COLO829 (cell line): ENCODE measurements around the gene CEACAM7.
"Not testable (repeated sequence)": the region's sequence is repeated elsewhere in the genome, so short reads cannot be mapped to it uniquely, and the experiment has no call there.

Source experiments
- DNase-seq: peaks from one replicate; pipeline ENCODE4 v3.0.0; 2012; ENCODE audit warnings: low spot score

CEACAM7 gene

DNA sequence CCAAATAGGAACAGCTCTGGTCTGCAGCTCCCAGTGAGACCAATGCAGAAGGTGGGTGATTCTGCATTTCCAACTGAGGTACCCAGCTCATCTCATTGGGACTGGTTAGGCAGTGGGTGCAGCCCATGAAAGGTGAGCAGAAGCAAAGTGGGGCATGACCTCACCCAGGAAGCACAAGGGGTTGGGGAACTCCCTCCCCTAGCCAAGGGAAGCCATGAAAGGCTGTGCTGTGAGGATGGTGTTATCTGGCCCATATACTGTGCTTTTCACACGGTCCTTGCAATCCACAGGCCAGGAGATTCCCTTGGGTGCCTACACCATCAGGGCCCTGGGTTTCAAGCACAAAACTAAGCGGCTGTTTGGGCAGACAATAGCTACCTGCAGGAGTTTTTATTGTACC, 31.3 kb downstream of the CEACAM7 start:
- not testable (repeated sequence) for DNase-seq

DNA sequence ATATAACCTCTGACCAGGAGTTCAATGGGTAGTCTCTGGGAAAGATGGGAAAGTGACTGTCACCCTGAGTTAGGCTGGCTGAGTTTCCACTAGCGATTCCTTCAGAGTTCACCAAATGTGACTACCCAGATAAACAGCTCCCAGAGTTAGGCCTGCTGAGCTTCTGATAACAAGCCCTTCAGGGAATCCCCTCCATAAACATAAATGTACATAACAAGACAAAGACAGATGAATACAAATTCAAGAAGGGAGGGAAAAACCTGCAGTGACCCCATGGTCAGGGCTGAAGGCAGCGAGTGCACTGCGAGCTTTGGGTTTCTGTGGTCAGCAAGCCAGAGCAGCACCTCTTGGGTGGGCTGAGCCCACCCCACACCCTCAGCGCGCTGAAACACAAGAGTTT, 35.8 kb downstream of the CEACAM7 start:
- no peak for DNase-seq

DNA sequence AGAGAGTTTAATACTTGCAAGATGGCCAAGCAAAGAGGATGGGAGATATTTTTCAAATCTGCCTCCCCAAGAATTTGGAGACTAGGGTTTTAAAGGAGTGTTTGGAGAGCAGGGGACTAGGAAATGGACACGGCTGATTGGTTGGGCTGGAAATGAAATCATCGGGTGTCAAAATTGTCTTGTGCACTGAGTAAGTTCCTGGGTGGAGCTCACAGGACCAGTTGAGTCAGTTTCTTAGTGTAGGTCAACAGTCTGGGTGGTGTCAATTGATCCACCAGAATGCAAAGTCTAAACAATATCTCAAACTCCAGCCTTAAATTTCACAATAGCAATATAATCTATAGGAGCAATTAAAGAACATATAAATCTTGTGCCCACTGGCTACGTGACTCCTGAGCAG, 38.2 kb downstream of the CEACAM7 start:
- DNase-seq: no peak

DNA sequence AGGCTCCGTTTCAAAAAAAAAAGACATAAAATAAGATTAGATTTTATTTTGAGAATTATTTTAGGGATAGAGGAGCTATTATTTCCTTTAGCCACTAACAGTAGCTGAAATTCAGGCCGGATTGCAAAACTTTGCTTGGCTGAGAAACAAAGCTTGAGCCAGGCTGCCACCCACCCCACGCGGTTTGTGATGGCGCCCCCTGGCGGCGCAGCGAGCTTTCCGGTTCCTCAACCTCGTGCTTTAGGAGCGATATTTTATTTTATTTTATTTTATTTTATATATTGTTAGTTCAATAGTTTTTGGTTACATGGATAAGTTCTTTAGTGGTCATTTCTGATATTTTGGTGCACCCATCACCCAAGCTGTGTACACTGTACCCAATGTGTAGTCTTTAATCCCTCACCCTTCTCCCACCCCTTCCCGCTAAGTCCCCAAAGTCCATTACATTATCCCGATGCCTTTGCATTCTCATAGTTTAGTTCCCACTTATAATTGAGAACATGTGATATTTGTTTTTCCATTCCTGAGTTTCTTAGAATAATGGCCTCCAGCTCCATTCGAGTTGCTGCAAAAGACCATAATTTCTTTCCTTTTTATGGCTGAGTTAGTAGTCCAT, 41.4 kb downstream of the CEACAM7 start:
- no peak for DNase-seq

DNA sequence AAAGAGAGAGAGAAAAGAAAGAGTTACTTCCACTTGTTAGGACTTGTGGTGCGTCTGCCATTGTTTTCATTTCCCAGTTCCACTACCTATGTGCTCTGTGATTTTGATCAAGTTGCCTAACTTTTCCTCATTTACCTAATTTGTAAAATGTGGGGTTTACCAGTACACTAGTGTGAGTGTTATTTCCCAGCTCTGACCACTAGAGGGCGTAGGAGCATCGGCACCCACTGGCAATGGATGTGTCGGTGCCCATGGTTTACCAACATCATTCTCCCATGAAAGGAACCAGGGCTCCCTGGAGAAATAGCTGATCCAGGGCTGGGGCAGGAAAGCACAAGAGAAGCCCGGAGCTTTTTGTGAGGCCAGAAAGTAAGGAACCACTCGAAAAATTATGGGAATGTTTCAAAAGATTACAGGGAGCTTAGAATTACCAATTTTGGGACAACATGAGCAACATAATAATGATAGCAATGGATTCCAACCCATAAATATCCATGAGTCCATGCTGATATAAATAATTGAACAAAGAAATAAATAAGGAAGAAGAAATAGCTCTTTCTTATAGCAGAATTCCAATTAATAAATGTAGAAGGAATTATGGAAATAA, 46.1 kb downstream of the CEACAM7 start:
- DNase-seq: peak; percentile 83

DNA sequence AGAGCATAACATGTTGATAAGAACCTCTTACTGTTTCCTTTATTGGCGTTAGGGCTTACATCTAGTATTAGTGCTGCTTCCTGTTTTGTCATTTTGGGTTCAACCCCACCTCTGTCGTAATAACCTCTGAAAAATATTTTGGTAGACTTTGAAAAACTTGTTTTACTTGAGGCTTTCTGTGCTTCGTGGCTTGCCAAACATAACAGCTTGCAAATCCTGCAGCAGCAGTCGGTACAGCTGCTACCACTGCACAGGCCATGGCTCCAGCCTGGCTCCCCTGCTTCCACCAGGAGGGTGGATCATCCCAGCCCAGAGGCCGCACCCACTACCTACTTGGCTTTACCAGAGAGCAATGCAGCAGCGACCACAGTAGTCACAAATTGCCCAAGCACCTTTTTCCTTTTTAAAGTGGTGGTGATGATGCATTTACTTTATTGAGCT, 49.4 kb downstream of the CEACAM7 start:
- DNase-seq: no peak

DNA sequence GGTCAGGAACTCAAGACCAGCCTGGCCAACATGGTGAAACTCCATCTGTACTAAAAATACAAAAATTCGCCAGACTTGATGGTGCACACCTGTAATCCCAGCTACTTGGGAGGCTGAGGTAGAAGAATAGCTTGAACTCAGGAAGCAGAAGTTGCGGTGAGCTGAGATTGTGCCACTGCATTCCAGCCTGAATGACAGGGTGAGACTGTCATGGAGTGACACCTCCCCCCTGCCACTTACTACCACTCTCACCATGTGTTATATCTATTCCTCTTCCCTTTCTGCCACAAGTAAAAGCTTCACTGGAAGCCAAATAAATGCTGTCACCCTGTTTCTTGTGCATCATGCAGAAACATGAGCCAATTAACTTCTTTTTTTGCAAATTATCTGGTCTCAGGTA, 50.6 kb downstream of the CEACAM7 start:
- no peak for DNase-seq

DNA sequence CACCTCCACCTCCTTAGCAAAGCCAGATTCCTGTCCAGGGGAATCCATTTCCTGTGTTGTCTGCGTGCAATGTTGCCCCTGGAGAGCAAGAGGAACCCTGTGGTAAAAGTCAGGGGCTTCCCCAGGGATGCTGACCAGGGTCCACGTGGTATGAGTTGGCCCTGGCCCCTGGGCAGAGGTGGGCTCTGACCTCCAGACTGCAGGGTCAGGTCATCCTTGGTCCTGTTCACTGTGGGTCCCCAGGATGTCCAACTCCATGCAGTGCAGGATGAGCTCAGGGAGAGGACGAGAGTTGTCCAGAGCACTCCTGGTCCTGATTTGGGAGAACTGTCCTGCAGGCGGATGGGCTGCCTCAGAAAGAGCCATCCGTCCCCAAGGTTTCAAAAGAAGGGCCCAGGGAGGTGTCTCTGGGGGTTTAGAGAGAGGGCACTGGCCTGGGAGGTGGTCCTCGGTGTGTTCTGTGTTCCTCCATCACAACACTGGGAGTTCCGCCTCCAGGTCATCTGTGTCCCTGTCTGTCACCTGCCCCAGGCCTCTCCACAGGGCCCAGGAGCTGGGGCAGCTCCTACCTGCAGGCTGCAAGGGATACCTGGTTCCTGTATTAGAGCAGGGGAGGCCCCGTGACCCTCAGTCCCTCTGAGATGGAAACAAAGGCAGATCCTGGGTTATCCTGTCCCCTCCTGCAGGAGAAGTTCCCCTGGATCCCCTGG, 59.9 kb downstream of the CEACAM7 start:
- no peak for DNase-seq

DNA sequence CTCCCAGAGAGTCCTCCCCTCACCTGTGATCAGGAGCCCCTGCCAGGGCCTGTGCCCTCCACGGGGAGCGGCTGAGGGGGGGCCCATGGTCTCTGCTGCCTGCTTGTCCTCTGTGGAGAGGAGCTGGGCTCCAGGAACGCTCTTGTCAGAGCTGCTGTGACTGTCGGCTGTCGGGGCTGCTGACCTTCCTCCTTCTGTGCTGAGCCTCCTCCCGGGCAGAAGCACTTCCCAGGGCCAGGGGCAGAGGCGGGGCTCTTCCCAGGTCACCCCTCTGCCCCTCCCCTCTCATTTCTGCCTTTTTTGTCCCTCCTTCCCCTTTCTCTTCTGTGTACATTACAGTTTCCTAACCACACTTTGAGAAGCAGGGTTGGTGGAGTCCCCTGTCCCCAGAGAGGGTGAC, 61.2 kb downstream of the CEACAM7 start, which contains the start of gene CEACAM4:
TSS of gene CEACAM4 (minus strand) at position 198 of the 400 bp plus-strand sequence. CDS start at position 87, 111 bp downstream.
- DNase-seq: no peak

DNA sequence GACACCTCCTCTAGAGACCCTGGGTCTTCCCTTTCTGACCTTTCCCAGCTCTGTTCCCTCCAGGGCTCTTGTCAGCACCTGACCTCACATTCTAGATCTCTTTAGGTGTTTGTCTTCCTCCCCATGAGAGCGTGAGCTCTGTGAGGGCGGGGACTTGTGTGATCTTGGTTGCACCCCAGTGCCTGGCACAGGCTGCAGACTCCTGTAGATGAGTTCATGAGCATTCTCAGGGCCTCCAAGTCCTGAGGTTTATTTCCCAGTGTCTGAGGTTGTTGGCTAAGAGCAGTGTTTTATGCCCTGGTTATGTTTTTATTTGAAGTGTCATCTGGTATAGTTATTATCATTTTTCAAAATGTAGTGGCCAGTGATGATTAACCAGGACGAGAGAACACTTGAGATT, 61.8 kb downstream of the CEACAM7 start:
- DNase-seq: no peak

DNA sequence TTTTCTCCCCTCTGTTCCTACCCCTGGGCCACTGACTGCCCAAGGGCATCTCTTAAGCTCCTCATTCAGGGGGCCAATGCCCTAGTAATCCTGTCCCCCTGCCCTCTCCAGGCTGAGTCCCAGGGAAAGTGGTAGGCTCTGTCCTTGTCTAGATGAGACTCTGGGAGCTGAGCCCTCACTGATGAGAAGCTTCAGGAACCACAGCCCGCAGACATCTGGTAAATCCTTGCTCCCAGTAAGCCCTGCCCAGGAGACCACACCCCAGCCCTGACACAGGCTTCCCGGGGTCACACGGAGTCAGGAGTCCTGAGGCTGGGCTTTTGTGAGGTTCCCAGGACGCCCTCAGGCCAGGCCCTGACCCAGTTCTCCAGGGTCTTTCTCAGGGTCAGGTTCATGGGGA, 63.1 kb downstream of the CEACAM7 start:
- no peak for DNase-seq

DNA sequence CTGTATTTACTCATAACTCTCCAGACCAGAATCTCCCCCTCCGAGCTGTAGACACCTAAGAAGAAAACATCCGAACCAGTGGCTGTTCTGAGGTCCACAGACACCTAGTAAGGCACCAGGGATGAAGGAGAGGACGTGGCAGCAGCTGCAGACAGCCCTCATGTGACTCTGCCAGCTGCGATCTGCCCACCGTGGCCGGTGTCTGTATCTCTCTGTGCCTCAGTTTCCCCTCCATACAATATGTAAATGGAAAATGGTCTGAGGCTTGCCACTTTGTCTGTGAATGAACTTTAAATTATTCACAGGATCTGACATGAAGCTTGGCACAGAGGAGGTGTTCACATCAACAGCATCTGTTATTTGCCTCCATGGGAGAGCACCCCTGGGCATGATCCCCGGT, 63.6 kb downstream of the CEACAM7 start:
- no peak for DNase-seq

DNA sequence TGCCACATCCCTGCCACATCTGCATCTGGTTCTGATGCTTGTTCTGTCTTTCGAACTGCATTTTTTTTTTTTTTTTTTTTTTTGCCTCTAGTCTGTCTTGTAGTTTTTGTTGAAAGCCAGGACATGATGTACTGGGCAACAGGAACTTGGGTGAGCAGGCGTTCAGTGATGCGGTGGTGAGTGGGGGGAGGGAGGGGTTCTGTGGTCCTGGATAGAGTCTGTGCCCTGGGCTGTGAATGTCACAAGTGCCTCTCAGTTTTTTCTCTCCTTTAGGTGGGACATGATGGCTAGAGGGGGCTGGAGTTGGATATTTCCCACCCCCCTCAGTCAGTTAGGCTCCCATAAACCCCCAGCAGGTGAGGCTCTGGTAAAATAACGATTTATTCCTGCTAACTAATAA, 64.7 kb downstream of the CEACAM7 start:
- no peak for DNase-seq
